Measurements from ENCODE around the gene KRTAP1-3.

GRCh38 chr17:41024697-41025096 lies 10.0 kb downstream of the KRTAP1-3 start:
- TF ChIP-seq, protein P1, sequence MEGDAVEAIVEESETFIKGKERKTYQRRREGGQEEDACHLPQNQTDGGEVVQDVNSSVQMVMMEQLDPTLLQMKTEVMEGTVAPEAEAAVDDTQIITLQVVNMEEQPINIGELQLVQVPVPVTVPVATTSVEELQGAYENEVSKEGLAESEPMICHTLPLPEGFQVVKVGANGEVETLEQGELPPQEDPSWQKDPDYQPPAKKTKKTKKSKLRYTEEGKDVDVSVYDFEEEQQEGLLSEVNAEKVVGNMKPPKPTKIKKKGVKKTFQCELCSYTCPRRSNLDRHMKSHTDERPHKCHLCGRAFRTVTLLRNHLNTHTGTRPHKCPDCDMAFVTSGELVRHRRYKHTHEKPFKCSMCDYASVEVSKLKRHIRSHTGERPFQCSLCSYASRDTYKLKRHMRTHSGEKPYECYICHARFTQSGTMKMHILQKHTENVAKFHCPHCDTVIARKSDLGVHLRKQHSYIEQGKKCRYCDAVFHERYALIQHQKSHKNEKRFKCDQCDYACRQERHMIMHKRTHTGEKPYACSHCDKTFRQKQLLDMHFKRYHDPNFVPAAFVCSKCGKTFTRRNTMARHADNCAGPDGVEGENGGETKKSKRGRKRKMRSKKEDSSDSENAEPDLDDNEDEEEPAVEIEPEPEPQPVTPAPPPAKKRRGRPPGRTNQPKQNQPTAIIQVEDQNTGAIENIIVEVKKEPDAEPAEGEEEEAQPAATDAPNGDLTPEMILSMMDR (IDR thresholded peaks at IDR 0.05), result no peak
- TF ChIP-seq POLR2A (IDR thresholded peaks at IDR 0.05), result no peak

All from breast epithelium (tissue), 3 donors.